Endodermal cell (in vitro differentiated cells): ENCODE data around the gene TCIRG1. TPM values are rescaled to one million over a fixed set of nuclear protein-coding genes. Genes with fewer than 3 reads are reported as not detected.
A peak's percentile ranks its signal among the peaks of the same experiment; 100 is the strongest.

Source experiments
- DNase-seq: peaks from one replicate; pipeline ENCODE4 v3.0.0-alpha.2; 2017
- H3K27ac ChIP-seq: 2 replicates; pipeline ENCODE4 v1.5.1; 2013; ENCODE audit warnings: mild to moderate bottlenecking, low read depth, low read length, moderate library complexity
- H3K27me3 ChIP-seq: 2 replicates; pipeline ENCODE4 v1.6.1; 2013; ENCODE audit warnings: mild to moderate bottlenecking, low read length, moderate library complexity; ENCODE audit not compliant: insufficient read depth, control insufficient read depth, poor library complexity, severe bottlenecking
- H3K36me3 ChIP-seq: 2 replicates; pipeline ENCODE4 v1.7.0; 2013; ENCODE audit warnings: mild to moderate bottlenecking, low read length, moderate library complexity; ENCODE audit not compliant: control insufficient read depth, insufficient read depth
- H3K4me1 ChIP-seq: one replicate; pipeline ENCODE4 v1.7.0; 2013; ENCODE audit warnings: low read length; ENCODE audit not compliant: control insufficient read depth, insufficient read depth
- H3K4me3 ChIP-seq: 2 replicates; pipeline ENCODE4 v1.5.1; 2013; ENCODE audit warnings: mild to moderate bottlenecking, low read length, moderate library complexity
- H3K9ac ChIP-seq: 2 replicates; pipeline ENCODE4 v1.6.1; 2013; ENCODE audit warnings: mild to moderate bottlenecking, low read length, moderate library complexity; ENCODE audit not compliant: poor library complexity, severe bottlenecking; ENCODE audit errors: extremely low read depth
- H3K9me3 ChIP-seq: 2 replicates; pipeline ENCODE4 v1.6.1; 2013; ENCODE audit warnings: mild to moderate bottlenecking, low read length, moderate library complexity; ENCODE audit not compliant: control insufficient read depth
- H3K27ac Mint-ChIP-seq: 2 replicates; pipeline ENCODE4 v1.8.0; 2020; ENCODE audit warnings: mixed read lengths
- H3K27me3 Mint-ChIP-seq: 2 replicates; pipeline ENCODE4 v1.8.0; 2021; ENCODE audit warnings: mild to moderate bottlenecking, mixed read lengths; ENCODE audit not compliant: insufficient read depth
- H3K36me3 Mint-ChIP-seq: 2 replicates; pipeline ENCODE4 v1.8.0; 2020; ENCODE audit warnings: low read depth, mixed read lengths
- H3K4me1 Mint-ChIP-seq: 2 replicates; pipeline ENCODE4 v1.8.0; 2020; ENCODE audit warnings: mixed read lengths
- H3K4me3 Mint-ChIP-seq: 2 replicates; pipeline ENCODE4 v1.8.0; 2020; ENCODE audit warnings: mild to moderate bottlenecking, moderate library complexity, mixed read lengths
- H3K9me3 Mint-ChIP-seq: 2 replicates; pipeline ENCODE4 v1.8.0; 2020; ENCODE audit warnings: mild to moderate bottlenecking, mixed read lengths
- CTCF ChIP-seq: fragments of 200-600 bp; sonication (generic); conservative IDR thresholded peaks from 2 replicates; pipeline ENCODE4 v1.5.0; 2021; ENCODE audit warnings: antibody characterized with exemption, mild to moderate bottlenecking
- WGBS, 2 experiments: methylation state at CpG; one replicate each; pipeline versions ENCODE4 v1.1.5 to v1.1.7; 2013; ENCODE audit warnings: missing lambda C conversion rate in 2 of 2, mixed read lengths in 1 of 2; ENCODE audit not compliant: insufficient coverage in 1 of 2, insufficient read length in 1 of 2; 5-methylcytosine and 5-hydroxymethylcytosine counted together
- total RNA-seq, 2 donors: library from RNA; stranded (reverse); fragmentation: NEBNext Ultra II Directional in 1 of 2; extraction: Animal tissue kit (Norgen Biotek cat#: 25700) in 1 of 2; gene quantifications; 2 replicates in 1 of 2; 3 replicates in 1 of 2; pipeline ENCODE4 v1.2.1, GENCODE V29; 2021

Gene TCIRG1
- total RNA-seq, 2 donors from 2014 or later: 61.6 to 70.4 TPM

- peak overlapping the region; percentile 84 for H3K4me3 Mint-ChIP-seq
- WGBS, 2 experiments: 83 to 100% methylated on average over 6 to 9 of the region's 9 CpGs
- peaks cover 4% of the 10 kb centered on the region for H3K4me1 Mint-ChIP-seq
- no peak for DNase-seq
- H3K27ac Mint-ChIP-seq: peak overlapping the region; percentile 78
- Histone ChIP-seq H3K36me3 (peaks cover 26% of the 10 kb centered on the region), H3K4me3 (peak overlapping the region; percentile 98), H3K9ac (no peak overlapping the region), H3K27ac (no peak overlapping the region), H3K9me3 (peaks cover 7% of the 10 kb centered on the region), H3K27me3 (no peaks in the 10 kb centered on the region), H3K4me1 (no peaks in the 10 kb centered on the region)
- H3K36me3 Mint-ChIP-seq: peaks cover 16% of the 10 kb centered on the region
- peaks cover 16% of the 10 kb centered on the region for H3K9me3 Mint-ChIP-seq
- no peaks in the 10 kb centered on the region for H3K27me3 Mint-ChIP-seq
- no peak for TF ChIP-seq CTCF
These were observed 6.8 kb upstream of the TCIRG1 start for GRCh38 chr11:68032003-68032402.

- Histone ChIP-seq H3K36me3 (peaks cover 26% of the 10 kb centered on the region), H3K27me3 (no peaks in the 10 kb centered on the region), H3K9ac (no peak overlapping the region), H3K9me3 (peaks cover 7% of the 10 kb centered on the region), H3K27ac (no peak overlapping the region), H3K4me3 (no peak overlapping the region), H3K4me1 (peaks cover 1% of the 10 kb centered on the region)
- Mint-ChIP-seq H3K36me3 (peaks cover 16% of the 10 kb centered on the region), H3K9me3 (peaks cover 16% of the 10 kb centered on the region), H3K27me3 (no peaks in the 10 kb centered on the region), H3K4me1 (peaks cover 4% of the 10 kb centered on the region), H3K27ac (no peak overlapping the region), H3K4me3 (no peak overlapping the region)
- 95 to 96% methylated on average over 17 to 29 of the region's 29 CpGs for WGBS, 2 experiments
- TF ChIP-seq CTCF: no peak
- DNase-seq: no peak
These were observed 5.7 kb upstream of the TCIRG1 start for GRCh38 chr11:68032997-68033707.

DNA sequence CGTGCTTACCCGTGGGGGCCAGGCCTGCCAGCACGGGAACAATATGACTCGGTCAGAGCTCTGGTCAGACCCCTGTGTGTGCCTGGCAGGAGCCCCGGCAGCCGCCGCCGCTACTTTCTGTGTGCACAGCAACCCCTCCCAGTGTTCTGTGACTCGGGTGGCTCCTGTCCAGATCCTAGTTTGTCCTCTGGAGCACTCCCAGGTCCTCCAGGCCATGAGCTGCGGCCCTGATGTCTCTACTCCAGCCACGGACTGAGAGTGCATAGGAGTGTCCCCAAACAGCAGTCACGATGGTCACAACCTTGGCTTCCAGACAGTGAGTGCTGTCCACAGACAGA lies 5.1 kb upstream of the TCIRG1 start:
- Mint-ChIP-seq H3K27ac (no peak overlapping the region), H3K4me1 (peaks cover 4% of the 10 kb centered on the region), H3K27me3 (no peaks in the 10 kb centered on the region), H3K9me3 (peaks cover 15% of the 10 kb centered on the region), H3K4me3 (no peak overlapping the region), H3K36me3 (peaks cover 16% of the 10 kb centered on the region)
- no peak for DNase-seq
- Histone ChIP-seq H3K4me3 (no peak overlapping the region), H3K9ac (no peak overlapping the region), H3K9me3 (peaks cover 7% of the 10 kb centered on the region), H3K27ac (no peak overlapping the region), H3K36me3 (peaks cover 26% of the 10 kb centered on the region), H3K4me1 (peaks cover 6% of the 10 kb centered on the region), H3K27me3 (no peaks in the 10 kb centered on the region)
- no peak for TF ChIP-seq CTCF
- WGBS, 2 experiments: 95 to 97% methylated on average over 10 to 12 of the region's 12 CpGs
